ENCODE measurements around the gene MAST1. TPM values are rescaled to one million over a fixed set of nuclear protein-coding genes. Genes with fewer than 3 reads are reported as not detected.

The MAST1 gene
- total RNA-seq (0.35 TPM), polyA plus RNA-seq (ENCODE audit: insufficient read depth, low read depth, low replicate concordance) (0.39 TPM)
- long read RNA-seq, donor 1, partial matches to known transcripts = 213 of 213 reads
- long read RNA-seq, donor 1, other reads (novel, unspliced or antisense) = 0 of 213 reads
- long read RNA-seq, donor 2, partial matches to known transcripts = 193 of 193 reads
- long read RNA-seq, donor 2, other reads (novel, unspliced or antisense) = 0 of 193 reads
- long read RNA-seq, donor 3 = 0 reads
- long read RNA-seq, donor 4 = 0 reads
- long read RNA-seq, donor 5 = 0 reads
- long read RNA-seq, donor 6 = 0 reads
- long read RNA-seq, donor 7 = 0 reads
- long read RNA-seq, donor 8 = 0 reads
- long read RNA-seq, donor 9, partial matches to known transcripts = 224 of 224 reads
- long read RNA-seq, donor 9, other reads (novel, unspliced or antisense) = 0 of 224 reads
- long read RNA-seq, donor 10, partial matches to known transcripts = 219 of 219 reads
- long read RNA-seq, donor 10, other reads (novel, unspliced or antisense) = 0 of 219 reads

DNA sequence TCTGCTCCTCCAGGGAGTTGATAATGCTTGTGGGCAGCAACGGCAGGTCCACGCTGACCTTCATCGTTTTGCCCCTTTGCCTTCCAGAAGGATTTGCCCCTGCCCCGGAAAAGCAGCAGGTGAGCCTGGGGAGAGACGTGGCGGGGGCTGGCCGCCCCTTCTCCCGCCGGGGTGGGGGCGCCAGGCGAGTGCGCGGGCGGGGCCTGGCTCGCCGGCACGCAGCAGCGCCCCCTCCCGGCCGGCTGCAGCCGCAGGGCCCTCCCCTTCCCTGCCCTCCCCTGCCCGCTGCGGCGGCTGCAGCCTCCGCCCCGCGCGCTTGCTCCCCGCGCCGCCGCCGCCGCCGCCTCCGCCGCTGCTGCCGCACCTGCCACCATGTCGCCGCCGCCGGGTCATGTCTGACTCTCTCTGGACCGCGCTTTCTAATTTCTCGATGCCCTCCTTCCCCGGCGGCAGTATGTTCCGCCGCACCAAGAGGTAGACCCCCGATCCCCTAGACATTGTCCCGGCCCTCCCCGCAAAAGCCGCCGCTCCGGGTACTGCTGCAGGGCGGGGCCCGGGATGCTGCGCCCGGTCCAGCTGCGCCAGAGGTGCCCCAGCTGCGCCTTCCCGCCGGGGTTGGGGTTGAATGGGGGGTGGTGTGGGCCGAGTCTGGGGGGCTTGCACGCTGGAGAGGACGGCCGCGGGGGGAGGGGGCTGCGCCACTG is at the start of gene MAST1:
Gene MAST1, plus strand, starts transcription at position 334 of the 704 bp plus-strand sequence. Its CDS starts 58 bp downstream, at position 392.
- Histone ChIP-seq H3K9me3 (ENCODE audit: control insufficient read depth in 2 of 3, insufficient read depth in 1 of 3, low read length in 3 of 3) (no peaks in the 10 kb centered on the region), H3K9ac (ENCODE audit: low read length in 3 of 3) (no peak within 1 kb of the TSS), H3K27me3 (ENCODE audit: control insufficient read depth, insufficient read depth, low read length) (peaks cover 45% of the 10 kb centered on the region), H3K36me3 (ENCODE audit: control insufficient read depth in 2 of 3, insufficient read depth in 3 of 3, low read length in 3 of 3) (no peaks in the 10 kb centered on the region), H3K4me3 (ENCODE audit: low read length in 3 of 3) (no peak within 1 kb of the TSS), H3K4me1 (ENCODE audit: control insufficient read depth in 2 of 3, insufficient read depth in 2 of 3, low read depth in 1 of 3, low read length in 3 of 3) (peaks cover 0 to 2% (median 0%) of the 10 kb centered on the region in 3 donors), H3K27ac (ENCODE audit: low read depth in 2 of 2, low read length in 2 of 2) (no peak within 1 kb of the TSS)
- DNase-seq = peak in 3 of 5 donors; percentile 17 to 64 (median 51)
- no peak for FAIRE-seq
- TF ChIP-seq, protein P1, sequence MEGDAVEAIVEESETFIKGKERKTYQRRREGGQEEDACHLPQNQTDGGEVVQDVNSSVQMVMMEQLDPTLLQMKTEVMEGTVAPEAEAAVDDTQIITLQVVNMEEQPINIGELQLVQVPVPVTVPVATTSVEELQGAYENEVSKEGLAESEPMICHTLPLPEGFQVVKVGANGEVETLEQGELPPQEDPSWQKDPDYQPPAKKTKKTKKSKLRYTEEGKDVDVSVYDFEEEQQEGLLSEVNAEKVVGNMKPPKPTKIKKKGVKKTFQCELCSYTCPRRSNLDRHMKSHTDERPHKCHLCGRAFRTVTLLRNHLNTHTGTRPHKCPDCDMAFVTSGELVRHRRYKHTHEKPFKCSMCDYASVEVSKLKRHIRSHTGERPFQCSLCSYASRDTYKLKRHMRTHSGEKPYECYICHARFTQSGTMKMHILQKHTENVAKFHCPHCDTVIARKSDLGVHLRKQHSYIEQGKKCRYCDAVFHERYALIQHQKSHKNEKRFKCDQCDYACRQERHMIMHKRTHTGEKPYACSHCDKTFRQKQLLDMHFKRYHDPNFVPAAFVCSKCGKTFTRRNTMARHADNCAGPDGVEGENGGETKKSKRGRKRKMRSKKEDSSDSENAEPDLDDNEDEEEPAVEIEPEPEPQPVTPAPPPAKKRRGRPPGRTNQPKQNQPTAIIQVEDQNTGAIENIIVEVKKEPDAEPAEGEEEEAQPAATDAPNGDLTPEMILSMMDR (IDR thresholded peaks at IDR 0.05; ENCODE audit: borderline replicate concordance, extremely low read depth, insufficient read depth) = peak; percentile 42
- intact Hi-C loops (cut with DNase I) = no loop called here

DNA sequence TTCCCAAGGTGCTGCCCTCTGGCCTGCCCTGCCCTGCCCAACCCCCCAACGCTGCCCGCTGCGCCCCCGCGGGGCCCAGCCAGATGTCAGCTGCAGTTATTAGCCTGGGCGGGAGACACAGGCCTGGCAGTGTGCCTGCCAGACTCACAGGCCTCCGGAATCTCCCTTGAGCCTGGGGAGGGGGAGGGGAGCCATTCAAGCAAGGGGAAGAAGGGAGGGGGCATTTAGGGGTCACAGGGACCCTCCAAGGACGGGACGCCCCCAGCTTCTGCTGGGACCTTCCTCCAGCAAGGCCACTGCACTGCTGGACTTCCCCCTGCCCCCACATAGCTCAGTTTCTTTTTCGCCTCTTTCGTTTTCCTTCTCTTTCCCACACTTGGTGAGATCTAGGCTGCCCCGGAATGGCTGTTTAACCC is 49.6 kb upstream of the MAST1 start:
- no peak for FAIRE-seq
- Histone ChIP-seq H3K4me3 (ENCODE audit: low read length in 3 of 3) (peak overlapping the region; percentile 1 to 97 (median 61)), H3K27me3 (ENCODE audit: control insufficient read depth, insufficient read depth, low read length) (no peaks in the 10 kb centered on the region), H3K36me3 (ENCODE audit: control insufficient read depth in 2 of 3, insufficient read depth in 3 of 3, low read length in 3 of 3) (no peaks in the 10 kb centered on the region), H3K9me3 (ENCODE audit: control insufficient read depth in 2 of 3, insufficient read depth in 1 of 3, low read length in 3 of 3) (no peaks in the 10 kb centered on the region), H3K9ac (ENCODE audit: low read length in 3 of 3) (peak overlapping the region in 2 of 3 donors; percentile 41 to 70), H3K27ac (ENCODE audit: low read depth in 2 of 2, low read length in 2 of 2) (peak overlapping the region; percentile 100), H3K4me1 (ENCODE audit: control insufficient read depth in 2 of 3, insufficient read depth in 2 of 3, low read depth in 1 of 3, low read length in 3 of 3) (peaks cover 6 to 48% (median 36%) of the 10 kb centered on the region in 3 donors)
- TF ChIP-seq, protein P1 (IDR thresholded peaks at IDR 0.05; ENCODE audit: borderline replicate concordance, extremely low read depth, insufficient read depth) = no peak
- intact Hi-C loops (cut with DNase I) = no loop called here
- peak; percentile 66 to 94 (median 90) for DNase-seq

DNA sequence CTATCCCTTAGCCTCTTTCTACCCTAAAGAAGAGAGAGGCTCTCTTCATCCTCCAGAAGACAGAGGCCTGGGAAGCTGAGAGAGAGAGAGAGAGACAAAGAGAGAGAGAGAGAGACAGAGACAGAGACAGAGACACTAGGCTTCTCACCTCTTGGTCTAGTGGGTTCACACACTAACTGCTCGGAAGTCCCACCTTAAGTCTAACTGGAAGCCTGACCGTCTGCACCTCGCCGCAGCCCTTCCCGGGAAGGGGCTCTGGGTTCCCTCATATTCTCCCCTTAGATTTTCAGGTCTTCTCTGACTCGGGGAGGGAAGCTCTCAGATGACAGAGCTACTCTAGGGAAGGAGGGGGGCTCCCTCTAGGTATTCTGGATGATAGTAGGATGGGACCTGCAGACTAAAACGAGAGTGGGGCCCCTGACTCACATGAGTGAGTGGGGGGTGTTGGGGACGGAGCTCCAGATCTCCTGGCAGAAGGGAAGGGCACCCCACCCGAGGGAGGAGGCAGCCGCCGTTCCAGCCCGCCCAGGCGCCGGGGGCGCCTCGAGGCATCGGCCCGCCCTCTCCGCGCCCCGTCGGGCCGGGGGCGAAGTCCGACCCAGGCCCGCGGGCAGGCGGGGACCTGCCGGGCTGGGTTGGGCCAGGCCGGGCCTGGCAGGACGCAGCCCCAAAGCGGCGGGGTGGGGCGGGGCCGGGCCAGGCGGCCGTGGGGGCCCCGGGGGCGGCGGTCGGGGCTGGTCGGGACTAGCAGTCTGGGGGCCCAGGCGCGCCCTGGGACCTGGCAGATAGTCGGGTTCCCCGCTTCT is 49.0 kb upstream of the MAST1 start:
- no peaks in the 10 kb centered on the region for H3K9me3 ChIP-seq (ENCODE audit: control insufficient read depth in 2 of 3, insufficient read depth in 1 of 3, low read length in 3 of 3)
- H3K4me3 ChIP-seq (ENCODE audit: low read length in 3 of 3) = peak overlapping the region; percentile 1 to 97 (median 61)
- H3K27me3 ChIP-seq (ENCODE audit: control insufficient read depth, insufficient read depth, low read length) = no peaks in the 10 kb centered on the region
- H3K9ac ChIP-seq (ENCODE audit: low read length in 3 of 3) = peak overlapping the region in 2 of 3 donors; percentile 41 to 70
- FAIRE-seq (no peak), DNase-seq (peak in 1 of 5 donors; percentile 81)
- intact Hi-C loops (cut with DNase I) = no loop called here
- H3K36me3 ChIP-seq (ENCODE audit: control insufficient read depth in 2 of 3, insufficient read depth in 3 of 3, low read length in 3 of 3) = no peaks in the 10 kb centered on the region
- H3K4me1 ChIP-seq (ENCODE audit: control insufficient read depth in 2 of 3, insufficient read depth in 2 of 3, low read depth in 1 of 3, low read length in 3 of 3) = peaks cover 6 to 43% (median 32%) of the 10 kb centered on the region in 3 donors
- TF ChIP-seq, protein P1 (IDR thresholded peaks at IDR 0.05; ENCODE audit: borderline replicate concordance, extremely low read depth, insufficient read depth) = no peak
- peak overlapping the region; percentile 100 for H3K27ac ChIP-seq (ENCODE audit: low read depth in 2 of 2, low read length in 2 of 2)
